ENCODE data around the gene OR52K1.

GRCh38 chr11:4448995-4449394 is 33.5 kb upstream of the OR52K1 start, which contains the start of gene OR52K2:
- no peak for TF ChIP-seq CTCF (IDR thresholded peaks at IDR 0.05)
- no peak for TF ChIP-seq POLR2A (IDR thresholded peaks at IDR 0.05)
